Stimulated activated naive CD8-positive, alpha-beta T cell treated with anti-CD3 and anti-CD28 coated beads, Interleukin-15, Interleukin-2, amounts not matched to agents 100 U/mL and 50 U/mL, for 24 hours (primary cell): ENCODE results near the gene ABHD4.
"Not testable (repeated sequence)": the region's sequence is repeated elsewhere in the genome, so short reads cannot be mapped to it uniquely, and the experiment has no call there.

Source experiments
- ATAC-seq: fragments of 150-1000 bp; cut with Tn5 transposase; one replicate; pipeline ENCODE4 v1.10.0; 2021
- DNase-seq: peaks from one replicate; pipeline ENCODE4 v3.0.0; 2021

The ABHD4 gene

GRCh38 chr14:22589096-22589839 lies 8.8 kb upstream of the ABHD4 start, which contains the start of gene DAD1:
Gene DAD1 (minus strand): TSS chr14:22589224. CDS start chr14:22589157, 67 bp downstream.
- DNase-seq (peak; percentile 100), ATAC-seq (peak; percentile 93)

- ATAC-seq (no peak), DNase-seq (no peak)
Observed at GRCh38 chr14:22593189-22593588, 4.9 kb upstream of the ABHD4 start.

- ATAC-seq (no peak), DNase-seq (no peak)
Observed at GRCh38 chr14:22593601-22594000, 4.5 kb upstream of the ABHD4 start.

- DNase-seq = no peak
- no peak for ATAC-seq
Observed at GRCh38 chr14:22594156-22594716, 3.9 kb upstream of the ABHD4 start.

GRCh38 chr14:22596354-22596879 lies 1.7 kb upstream of the ABHD4 start:
- DNase-seq (no peak), ATAC-seq (no peak)

- no peak for DNase-seq
Observed at GRCh38 chr14:22597265-22597664, 835 bp upstream of the ABHD4 start.

GRCh38 chr14:22597771-22598098 lies 365 bp upstream of the ABHD4 start:
- no peak for DNase-seq
- no peak for ATAC-seq

More at GRCh38 chr14:22597265-22597664, 835 bp upstream of the ABHD4 start:
- no peak for ATAC-seq

- DNase-seq (peak; percentile 33), ATAC-seq (peak; percentile 73)
Observed at GRCh38 chr14:22598896-22599244, 770 bp downstream of the ABHD4 start.

GRCh38 chr14:22599349-22599748 lies 1.2 kb downstream of the ABHD4 start:
- ATAC-seq = no peak
- DNase-seq = no peak

GRCh38 chr14:22600027-22600426 lies 1.9 kb downstream of the ABHD4 start:
- DNase-seq (no peak), ATAC-seq (no peak)

- no peak for ATAC-seq
- no peak for DNase-seq
Observed at GRCh38 chr14:22601456-22601855, 3.4 kb downstream of the ABHD4 start.

- DNase-seq (no peak), ATAC-seq (no peak)
Observed at GRCh38 chr14:22601996-22602395, 3.9 kb downstream of the ABHD4 start.

GRCh38 chr14:22602862-22603261 lies 4.8 kb downstream of the ABHD4 start:
- no peak for DNase-seq
- no peak for ATAC-seq

GRCh38 chr14:22606380-22606779 lies 8.3 kb downstream of the ABHD4 start:
- DNase-seq (no peak), ATAC-seq (no peak)

- ATAC-seq (no peak), DNase-seq (no peak)
Observed at GRCh38 chr14:22607291-22607690, 9.2 kb downstream of the ABHD4 start.

GRCh38 chr14:22610931-22611330 lies 12.8 kb downstream of the ABHD4 start:
- ATAC-seq (peak; percentile 14), DNase-seq (no peak)

GRCh38 chr14:22613106-22613695 lies 15.1 kb downstream of the ABHD4 start:
- DNase-seq (no peak), ATAC-seq (no peak)

GRCh38 chr14:22613736-22614239 lies 15.7 kb downstream of the ABHD4 start:
- no peak for DNase-seq
- ATAC-seq = no peak

- DNase-seq (no peak), ATAC-seq (no peak)
Observed at GRCh38 chr14:22614240-22614799, 16.2 kb downstream of the ABHD4 start.

- not testable (repeated sequence) for DNase-seq, ATAC-seq
Observed at GRCh38 chr14:22615765-22616164, 17.7 kb downstream of the ABHD4 start.

- DNase-seq (no peak), ATAC-seq (no peak)
Observed at GRCh38 chr14:22622255-22622654, 24.2 kb downstream of the ABHD4 start.

GRCh38 chr14:22623047-22623446 lies 24.9 kb downstream of the ABHD4 start:
- no peak for DNase-seq
- ATAC-seq = no peak

- DNase-seq (no peak), ATAC-seq (no peak)
Observed at GRCh38 chr14:22626590-22626989, 28.5 kb downstream of the ABHD4 start.
